HG03442 (cell line): Measurements from ENCODE around the gene KIF24.
"Not testable (repeated sequence)": the region's sequence is repeated elsewhere in the genome, so short reads cannot be mapped to it uniquely, and the experiment has no call there.

Experiments
- ATAC-seq: cut with Tn5 transposase; IDR thresholded peaks from one replicate; pipeline ENCODE4 v1.9.1; 2021; ENCODE audit warnings: mild to moderate bottlenecking, moderate library complexity; ENCODE audit not compliant: unreplicated experiment

KIF24 gene

DNA sequence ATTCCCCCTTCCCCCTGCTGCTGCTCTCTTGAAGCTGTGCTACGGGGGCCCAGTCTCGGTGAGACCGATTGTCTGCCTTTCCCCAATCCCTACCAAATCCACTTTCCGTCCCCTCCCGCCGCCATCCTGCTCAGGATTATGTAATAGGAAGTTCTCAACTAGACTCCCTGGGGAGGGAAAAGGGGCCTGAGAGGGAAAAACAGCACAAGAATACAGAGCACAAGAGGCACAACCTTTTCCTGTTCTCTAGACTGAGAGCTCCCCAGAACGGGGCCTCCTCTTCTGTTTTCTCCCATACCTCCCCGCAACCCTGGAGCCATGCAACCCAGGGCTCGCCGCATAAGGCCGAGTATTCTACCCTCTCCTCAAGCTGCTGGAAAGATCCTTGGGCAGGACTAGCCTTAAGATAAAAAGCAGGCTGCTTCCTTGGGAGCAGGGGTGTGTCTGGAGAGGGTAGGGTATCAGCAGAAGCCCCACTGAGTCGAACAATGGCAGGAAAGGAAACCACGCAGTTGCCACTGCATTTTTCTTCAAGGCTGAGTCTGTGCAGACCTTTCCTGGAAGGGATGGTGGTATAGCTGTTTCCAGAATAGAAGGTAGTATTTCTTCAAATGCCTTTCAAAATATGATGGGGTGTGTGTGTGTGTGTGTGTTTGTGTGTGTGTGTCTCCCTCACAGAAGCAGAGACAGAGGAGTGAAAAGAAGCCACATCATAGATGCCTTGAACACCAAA lies 34.7 kb upstream of the KIF24 start:
- no peak for ATAC-seq

DNA sequence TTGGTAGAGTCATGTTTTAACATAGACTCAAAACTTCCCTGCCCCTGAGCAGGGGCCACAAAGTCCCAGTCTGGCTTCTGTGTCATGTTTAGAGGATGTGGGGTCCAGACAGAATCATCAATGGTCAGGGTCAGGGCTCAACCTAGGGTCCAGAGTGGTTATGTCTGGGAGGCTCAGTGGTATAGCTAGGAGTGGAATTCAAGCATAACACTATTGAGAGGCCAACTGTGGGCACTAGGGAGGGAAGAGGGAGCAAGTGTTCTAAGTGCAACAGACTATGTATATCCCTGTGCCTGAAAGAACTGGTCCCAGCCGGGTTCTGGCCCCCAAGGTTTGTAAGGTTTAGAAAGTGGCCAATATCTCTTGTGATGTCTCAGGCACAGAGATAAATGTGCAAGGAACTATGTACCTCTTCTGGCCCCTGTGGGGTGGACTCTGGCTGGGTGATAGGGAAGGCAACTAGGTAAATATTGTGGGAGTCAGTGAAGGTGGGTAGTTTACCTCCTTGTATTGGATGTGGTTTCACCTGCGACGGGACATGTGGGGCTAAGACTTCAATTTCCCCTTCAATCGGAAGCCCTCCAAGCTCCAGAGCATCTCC lies 33.6 kb upstream of the KIF24 start:
- no peak for ATAC-seq

DNA sequence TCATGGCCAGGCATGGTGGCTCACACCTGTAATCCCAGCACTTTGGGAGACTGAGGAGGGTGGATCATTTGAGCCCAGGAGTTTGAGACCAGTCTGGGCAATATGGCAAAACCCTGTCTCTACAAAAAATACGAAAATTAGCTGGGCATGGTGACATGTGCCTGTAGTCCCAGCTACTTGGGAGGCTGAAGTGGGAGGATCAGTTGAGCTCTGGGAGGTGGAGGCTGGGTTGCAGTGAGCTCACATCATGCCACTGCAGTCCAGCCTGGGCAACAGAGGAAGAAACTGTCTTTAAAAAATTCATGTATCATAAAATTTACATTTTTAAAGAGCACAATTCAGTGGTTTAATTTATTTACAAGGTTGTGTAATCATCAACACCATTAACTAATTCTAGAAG lies 23.9 kb upstream of the KIF24 start:
- ATAC-seq = not testable (repeated sequence)

DNA sequence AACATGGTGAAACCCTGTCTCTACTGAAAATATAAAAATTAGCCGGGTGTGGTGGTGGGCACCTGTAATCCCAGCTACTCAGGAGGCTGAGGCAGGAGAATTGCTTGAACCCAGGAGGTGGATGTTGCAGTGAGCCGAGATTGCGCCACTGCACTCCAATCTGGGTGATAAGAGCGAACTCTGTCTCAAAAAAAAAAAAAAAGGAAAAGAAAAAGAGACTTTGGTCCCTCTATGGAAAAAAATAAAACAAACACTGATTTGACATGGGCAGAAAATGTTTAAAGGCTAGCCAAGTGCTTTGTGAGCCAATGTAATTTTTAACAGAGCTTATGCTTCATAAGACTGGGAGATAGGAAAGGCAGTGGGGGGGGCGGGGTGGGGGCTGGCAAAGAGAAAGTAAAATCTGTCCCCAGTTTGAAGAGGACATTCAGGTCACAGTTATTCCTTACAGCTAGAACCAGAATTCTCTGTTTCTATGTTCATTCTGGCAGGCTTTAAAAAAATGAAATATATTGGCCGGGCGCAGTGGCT lies 23.1 kb upstream of the KIF24 start:
- ATAC-seq = not testable (repeated sequence)

DNA sequence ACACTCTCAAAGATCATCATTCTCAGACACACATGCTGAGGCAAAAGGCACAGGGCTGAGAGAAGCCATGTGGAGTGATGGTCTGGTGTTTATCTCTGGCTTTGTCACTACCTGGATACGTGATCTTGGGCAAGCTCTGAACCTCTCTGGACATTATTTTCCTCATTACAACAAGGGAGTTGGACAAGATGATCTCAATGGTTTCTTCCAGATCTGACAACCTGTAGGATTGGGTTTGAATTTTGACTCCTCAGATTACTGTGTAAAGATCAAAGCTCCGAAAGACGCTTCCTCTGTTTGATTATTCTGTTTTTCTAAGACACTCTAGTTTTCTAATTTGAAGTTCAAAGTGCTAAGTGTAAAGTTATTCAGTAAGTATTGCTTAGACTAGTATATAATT lies 20.3 kb upstream of the KIF24 start:
- no peak for ATAC-seq

DNA sequence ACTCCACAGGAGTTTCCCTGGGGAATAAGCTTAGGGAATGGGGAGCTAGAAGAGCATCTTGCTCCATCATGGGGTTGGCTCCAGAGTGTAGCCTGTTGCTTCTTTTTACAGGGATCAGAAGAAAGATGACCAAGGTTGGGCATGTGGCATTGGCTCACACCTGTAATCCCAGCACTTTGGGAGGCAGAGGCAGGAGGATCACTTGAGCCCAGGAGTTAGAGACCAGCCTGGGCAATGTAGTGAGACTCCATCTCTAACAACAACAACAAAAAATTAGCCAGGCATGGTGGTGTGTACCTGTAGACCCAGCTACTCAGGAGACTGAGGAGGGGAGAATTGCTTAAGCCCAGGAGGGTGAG lies 18.7 kb upstream of the KIF24 start:
- ATAC-seq = no peak

DNA sequence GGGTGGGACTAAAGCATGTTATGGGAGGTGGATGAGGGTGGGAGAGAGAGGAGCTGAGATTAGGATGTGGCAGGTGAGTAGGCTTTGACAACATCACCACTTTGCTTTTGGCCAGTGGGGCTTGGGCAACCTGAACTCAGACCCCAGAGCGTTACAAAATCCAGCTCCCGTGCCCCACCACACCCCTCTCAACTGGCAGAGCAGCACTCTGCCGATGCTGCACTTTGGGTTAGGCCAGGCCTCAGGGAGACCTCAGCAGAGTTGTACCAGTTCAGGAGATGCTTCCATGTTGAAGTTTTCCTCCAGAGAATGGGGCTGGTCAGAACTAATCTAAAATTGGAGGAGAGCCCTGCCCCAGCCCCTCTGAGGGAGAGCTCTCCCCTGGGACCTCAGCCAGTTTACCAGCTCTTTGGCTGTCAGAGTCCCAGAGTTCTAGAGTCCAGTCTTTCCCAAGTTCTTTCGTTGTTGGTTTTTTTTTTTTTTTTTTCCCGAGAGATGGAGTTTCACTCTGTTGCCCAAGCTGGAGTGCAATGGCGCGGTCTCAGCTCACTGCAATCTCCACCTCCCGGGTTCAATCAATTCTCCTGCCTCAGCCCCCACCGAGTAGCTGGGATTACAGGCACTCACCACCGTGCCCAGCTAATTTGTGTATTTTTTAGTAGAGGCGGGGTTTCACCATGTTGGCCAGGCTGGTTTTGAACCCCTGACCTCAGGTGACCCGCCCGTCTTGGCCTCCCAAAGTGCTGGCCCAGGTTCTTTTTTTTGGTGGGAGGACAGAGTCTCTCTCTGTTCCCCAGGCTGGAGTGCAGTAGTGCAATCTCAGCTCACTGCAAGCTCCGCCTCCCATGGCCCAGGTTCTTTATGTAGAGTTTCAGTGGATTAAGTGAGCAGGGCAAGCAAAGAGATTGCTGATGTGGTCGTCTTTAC lies 18.1 kb upstream of the KIF24 start:
- ATAC-seq = no peak

DNA sequence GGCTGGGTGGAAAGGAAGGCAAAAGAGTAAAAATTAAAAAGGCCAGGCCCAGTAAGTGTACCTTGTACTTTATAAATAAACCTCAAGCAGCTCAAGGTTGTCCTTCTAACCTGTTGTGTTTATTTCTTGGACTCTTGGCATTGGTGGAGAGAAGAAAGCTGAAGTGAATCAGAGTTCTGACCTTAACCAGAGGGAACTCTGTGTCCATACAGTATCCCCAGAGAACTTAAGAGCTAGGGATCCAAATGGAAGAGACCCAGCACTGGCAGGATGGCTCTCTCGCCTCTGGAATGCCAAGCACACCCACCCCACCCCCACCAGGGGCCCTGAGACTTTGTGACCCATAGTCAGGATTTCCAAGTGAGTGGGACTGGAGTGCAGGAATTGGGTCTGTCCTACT lies 14.5 kb upstream of the KIF24 start:
- no peak for ATAC-seq

DNA sequence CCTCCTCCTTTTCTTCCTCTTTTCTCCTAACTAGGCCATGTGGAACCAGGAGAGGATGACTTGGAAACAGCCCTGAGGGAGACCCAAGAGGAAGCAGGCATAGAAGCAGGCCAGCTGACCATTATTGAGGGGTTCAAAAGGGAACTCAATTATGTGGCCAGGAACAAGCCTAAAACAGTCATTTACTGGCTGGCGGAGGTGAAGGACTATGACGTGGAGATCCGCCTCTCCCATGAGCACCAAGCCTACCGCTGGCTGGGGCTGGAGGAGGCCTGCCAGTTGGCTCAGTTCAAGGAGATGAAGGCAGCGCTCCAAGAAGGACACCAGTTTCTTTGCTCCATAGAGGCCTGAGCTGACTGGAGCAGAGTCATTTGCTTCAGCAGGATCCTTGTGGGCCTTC lies 14.0 kb upstream of the KIF24 start:
- no peak for ATAC-seq

DNA sequence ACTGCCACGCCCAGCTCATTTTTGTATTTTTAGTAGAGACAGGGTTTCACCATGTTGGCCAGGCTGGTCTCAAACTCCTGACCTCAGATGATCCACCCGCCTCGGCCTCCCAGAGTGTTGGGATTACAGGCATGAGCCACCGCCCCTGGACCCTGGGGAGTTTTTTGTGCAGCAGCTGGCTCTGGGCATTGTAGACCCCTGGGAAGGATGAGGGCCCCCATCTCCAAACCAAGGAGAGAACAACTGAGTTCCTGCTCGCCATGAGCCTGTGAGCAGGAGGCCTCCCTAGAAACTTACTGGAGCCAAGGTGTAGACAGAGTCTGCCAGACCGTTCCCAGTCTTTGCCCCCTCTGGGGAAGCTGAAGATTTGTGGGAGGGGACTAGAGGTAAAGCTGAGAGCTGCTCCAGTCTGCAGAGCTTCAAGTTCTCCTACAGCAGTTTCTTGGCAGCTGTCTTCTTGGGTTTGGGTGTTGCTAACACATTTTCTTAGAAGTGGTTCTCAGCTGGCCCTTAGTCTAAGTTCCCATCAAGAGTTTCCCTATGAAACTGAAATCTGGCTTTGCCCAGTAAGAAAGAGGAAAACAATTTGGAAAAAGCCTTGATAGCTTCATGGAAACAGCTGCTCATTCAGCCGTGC lies 12.7 kb upstream of the KIF24 start:
- no peak for ATAC-seq

DNA sequence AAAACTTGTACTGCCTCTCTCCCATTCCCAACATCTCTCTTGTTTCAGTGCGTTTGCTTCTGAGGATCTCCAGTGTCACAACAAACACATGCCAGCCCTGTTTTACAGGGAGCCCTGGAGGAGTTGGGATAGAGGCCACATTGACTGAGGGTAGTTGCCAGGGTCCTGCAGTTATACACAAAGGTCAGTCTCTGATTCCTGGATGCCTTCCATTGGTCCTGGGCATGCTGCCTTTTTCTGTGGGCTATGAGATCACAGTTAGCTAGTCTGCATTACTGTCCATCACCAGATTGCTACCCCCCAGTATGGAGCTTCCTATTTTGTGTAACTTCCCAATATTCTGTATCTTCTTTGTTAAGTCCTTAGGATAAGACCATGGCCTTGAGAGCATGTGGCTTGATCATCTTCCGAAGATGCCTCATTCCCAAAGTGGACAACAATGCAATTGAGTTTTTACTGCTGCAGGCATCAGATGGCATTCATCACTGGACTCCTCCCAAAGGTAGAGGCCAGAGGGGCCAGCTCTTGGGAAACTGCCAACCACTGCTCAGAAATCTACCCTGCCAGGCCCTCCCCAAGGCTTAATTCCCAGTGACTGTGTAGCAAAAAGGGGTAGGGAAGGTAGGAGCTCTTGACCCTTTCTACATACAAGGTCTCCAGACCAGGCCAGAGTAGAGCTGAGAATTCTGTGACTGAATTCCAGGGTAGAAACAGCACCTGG lies 9.8 kb upstream of the KIF24 start:
- ATAC-seq = no peak

DNA sequence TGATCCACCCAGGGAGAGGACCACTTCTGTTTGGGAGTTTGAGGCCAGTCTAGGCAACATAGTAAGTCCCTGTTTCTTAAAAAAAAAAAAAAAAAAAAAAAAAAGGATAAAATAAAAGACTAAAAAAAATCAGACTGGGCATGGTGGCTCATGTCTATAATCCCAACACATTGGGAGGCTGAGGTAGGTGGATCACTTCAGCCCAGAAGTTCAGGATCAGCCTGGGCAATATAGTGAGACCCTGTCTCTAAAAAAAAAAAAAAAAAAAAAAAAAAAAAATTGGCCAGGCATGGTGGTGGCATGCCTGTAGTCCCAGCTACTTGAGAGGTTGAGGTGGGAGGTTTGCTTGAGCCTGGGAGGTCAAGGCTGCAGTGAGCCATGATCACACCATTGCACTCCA lies 9.0 kb upstream of the KIF24 start:
- not testable (repeated sequence) for ATAC-seq

DNA sequence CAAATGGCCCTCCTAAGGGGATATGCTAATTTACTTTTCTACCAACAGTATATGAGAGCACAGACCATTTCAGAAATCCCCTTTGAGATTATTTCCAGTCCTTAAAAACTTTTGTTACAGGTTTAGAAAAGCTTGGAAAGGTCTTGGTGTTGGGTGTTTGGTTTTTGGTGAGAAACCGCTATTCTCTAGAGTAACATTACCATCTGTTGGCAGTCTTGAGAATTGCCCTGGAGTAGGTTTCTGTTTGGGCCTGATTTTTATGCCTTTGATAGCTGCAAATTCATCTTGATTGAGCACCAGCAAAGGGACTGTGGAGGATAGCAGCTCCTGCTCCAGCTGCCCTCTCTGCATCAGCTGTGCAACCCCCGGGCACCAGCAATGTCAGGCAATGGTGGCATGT lies 8.3 kb upstream of the KIF24 start:
- ATAC-seq = no peak

DNA sequence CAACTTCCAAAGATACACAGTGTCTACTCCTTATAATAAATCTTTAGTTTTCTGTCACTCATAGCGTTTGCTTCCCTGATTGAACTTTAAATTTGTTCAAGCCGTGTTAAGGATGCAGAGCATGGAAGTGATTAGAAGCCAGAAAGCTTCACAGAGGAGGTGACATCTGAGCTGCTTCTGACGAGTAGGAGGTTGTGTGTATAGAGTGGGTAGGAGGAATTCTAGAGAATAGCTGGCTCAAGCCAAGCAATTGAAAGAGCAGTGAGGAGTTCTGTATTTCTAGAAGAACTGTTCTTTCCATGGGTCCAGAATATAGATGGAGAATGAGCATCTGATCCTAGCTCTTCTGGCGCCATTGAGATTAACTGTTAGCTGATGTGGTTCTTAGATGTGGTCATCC lies 6.3 kb upstream of the KIF24 start:
- no peak for ATAC-seq

DNA sequence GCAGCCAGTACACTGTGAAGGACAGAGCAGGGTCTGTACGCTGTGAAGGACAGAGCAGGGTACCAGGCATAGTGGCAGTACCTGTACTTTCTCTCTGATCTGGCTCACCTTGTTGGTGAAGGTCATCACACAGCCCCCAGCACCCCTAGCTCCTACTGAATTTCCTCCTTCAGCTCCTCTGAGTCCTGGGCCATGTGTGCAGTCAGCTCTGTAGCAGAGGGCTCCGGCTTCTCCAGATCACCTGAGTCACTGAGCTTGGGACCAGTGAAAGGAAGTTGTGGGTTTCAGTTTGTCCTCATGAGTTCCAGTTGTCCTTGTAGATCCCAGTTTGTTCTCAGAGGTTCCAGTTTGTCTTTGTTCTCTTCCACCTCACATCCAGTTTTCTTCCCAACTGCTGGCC lies 5.8 kb upstream of the KIF24 start:
- no peak for ATAC-seq

DNA sequence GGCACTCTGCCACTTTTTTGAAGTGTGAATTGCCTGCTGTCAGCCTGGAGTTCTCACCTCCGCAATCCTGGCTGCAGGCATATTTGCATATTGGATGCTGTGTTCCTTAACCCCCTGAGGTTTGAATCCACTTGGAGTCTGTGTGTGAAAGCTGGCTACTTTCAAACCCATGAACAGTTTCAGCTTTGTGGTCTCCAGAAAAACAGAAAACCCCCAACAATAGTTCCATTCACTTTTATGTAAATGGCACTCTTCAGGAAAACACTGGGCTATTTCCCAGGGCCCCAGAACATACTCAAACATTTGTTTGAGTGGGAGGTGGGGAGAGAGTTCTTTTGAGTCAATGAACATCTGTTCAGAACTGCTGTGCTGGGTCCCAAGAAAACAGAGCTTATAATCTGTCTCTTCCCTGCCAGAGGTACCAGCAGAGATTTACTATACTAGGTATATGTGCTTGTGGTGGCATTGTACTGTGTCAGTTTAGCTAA lies 5.3 kb upstream of the KIF24 start:
- no peak for ATAC-seq

DNA sequence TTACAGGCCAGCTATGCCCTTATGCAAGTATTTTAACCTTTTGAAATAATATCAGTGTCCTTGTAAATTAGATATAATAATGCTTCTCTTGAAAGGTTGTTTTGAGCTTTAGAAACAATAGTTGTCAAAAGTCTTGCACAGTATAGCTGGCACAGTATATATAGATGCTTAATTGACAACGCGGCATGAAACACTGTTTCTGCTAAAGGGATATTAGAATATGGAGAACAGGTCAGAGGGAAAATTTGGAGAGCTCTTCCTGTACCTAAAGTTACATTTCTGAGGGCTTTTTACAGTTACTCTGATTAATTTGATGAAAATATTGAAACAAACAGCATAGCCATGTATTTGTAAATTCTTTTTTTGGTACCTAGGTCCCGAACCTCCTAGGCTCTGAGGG lies 4.8 kb upstream of the KIF24 start:
- ATAC-seq = no peak

DNA sequence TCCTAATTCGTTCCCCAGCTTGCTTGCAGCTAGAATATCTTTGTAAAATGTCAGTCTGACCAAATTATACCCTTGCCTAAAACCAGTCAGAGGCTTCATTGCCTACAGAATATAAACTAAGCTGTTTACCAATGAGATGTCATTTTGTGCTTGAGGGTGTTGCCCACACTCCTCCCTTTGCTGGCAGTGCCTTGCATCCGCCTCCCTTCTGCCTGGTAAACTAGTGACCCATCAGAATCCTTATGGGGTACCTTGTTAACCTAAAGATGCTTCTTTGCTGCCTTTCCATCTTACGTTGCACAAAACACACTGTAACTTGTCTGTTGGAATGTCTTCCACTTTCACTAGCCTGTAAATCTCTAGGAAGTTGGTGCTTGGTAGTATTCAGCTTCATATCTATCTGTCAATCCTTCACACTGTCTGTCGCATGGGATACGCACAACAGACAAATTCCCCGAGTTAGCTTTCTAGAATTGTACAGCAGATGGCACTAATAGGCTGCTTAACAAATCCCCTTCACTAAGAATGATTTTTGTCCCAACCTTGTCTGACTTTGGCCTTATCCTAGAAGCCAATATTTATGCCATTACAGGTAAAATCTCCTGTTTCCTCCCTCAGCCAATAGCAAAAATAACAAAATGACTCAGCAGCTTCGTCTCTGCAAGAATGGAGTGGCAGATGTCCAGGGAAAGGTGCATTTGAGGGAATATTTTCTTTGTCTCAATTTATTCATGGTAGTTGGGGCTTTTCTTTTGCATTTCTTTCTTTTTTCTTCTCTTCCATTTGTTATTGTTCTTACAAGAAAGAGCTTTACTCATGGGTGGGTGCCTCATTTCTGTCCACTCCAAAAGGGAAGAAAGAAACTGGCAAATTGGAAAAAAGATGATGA lies 3.3 kb upstream of the KIF24 start:
- ATAC-seq = no peak

DNA sequence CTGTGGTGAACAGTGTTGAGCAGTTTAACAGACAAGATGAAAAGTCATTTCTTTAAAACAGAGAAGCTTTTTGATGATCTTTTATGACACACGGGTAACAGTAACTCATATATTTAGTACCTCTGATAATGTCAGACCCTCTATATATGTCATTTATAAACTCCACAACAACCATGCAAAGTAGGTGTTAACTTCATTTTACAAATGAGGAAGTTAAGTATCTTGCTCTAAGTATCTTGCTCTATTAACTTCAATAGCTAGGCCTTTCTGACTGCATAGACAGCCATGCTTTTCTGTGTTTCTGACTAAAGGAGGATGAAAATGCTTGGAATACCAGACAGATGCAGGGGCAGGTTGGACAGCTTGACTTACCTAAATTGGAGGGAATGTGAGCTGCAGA lies 2.1 kb upstream of the KIF24 start:
- ATAC-seq = no peak
